ENCODE data around the gene CAPN13.

- TF ChIP-seq POLR2A (IDR thresholded peaks at IDR 0.05) (no peak), CTCF (IDR thresholded peaks at IDR 0.05) (no peak)
Measured at GRCh38 chr2:30765191-30765590, 42.1 kb downstream of the CAPN13 start.

Measured in upper lobe of left lung (tissue), 4 donors.